ENCODE measurements around the gene KIF2C. TPM values are rescaled to one million over a fixed set of nuclear protein-coding genes. Genes with fewer than 3 reads are reported as not detected.
"Not testable (repeated sequence)": the region's sequence is repeated elsewhere in the genome, so short reads cannot be mapped to it uniquely, and the experiment has no call there.

KIF2C gene
- total RNA-seq, 4 donors from 2014 or later = 0.76 to 4.5 (median 3.7) TPM

- 87 to 94% methylated on average over 3 of the region's 3 CpGs for WGBS, 2 donors
- no peak for TF ChIP-seq POLR2A (IDR thresholded peaks at IDR 0.05)
- TF ChIP-seq, protein P1, sequence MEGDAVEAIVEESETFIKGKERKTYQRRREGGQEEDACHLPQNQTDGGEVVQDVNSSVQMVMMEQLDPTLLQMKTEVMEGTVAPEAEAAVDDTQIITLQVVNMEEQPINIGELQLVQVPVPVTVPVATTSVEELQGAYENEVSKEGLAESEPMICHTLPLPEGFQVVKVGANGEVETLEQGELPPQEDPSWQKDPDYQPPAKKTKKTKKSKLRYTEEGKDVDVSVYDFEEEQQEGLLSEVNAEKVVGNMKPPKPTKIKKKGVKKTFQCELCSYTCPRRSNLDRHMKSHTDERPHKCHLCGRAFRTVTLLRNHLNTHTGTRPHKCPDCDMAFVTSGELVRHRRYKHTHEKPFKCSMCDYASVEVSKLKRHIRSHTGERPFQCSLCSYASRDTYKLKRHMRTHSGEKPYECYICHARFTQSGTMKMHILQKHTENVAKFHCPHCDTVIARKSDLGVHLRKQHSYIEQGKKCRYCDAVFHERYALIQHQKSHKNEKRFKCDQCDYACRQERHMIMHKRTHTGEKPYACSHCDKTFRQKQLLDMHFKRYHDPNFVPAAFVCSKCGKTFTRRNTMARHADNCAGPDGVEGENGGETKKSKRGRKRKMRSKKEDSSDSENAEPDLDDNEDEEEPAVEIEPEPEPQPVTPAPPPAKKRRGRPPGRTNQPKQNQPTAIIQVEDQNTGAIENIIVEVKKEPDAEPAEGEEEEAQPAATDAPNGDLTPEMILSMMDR (IDR thresholded peaks at IDR 0.05) = no peak
- no peak for DNase-seq (ENCODE audit: low spot score in 2 of 2)
- no peak overlapping the region for H3K4me3 ChIP-seq (ENCODE audit: low read depth, poor library complexity, severe bottlenecking)
- intact Hi-C loops (cut with DNase I; ENCODE audit: low total_unique reads) = no loop called here
These were observed 43.5 kb upstream of the KIF2C start for GRCh38 chr1:44696101-44696500.

- H3K4me3 ChIP-seq (ENCODE audit: low read depth, poor library complexity, severe bottlenecking) = no peak overlapping the region
- intact Hi-C loops (cut with DNase I; ENCODE audit: low total_unique reads) = no loop called here
- WGBS, 2 donors = 64 to 76% methylated on average over 7 of the region's 7 CpGs
- no peak for TF ChIP-seq POLR2A (IDR thresholded peaks at IDR 0.05)
- DNase-seq (ENCODE audit: low spot score in 2 of 2) = no peak
These were observed 42.8 kb upstream of the KIF2C start for GRCh38 chr1:44696789-44697345.

DNA sequence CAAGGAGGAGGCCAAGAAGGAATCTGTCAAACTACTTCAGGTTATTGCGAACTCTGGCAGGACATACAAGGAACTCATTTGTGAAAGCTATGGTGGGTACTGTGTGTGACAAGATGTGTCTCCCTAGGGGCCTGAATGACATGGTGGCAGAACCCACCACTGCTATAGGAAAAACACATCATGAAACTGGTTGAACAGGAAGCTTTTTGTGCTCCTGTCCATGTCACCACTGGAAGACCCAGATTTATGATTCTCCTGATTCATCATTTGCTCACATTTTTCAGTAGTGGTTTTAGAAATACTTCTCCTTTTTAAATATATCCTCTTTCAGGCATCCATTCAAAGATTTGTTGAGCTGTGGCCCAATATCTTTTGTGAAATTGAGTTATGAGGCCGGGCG is 41.5 kb upstream of the KIF2C start:
- 92 to 95% methylated on average over 3 of the region's 3 CpGs for WGBS, 2 donors
- H3K4me3 ChIP-seq (ENCODE audit: low read depth, poor library complexity, severe bottlenecking) = no peak overlapping the region
- intact Hi-C loops (cut with DNase I; ENCODE audit: low total_unique reads) = no loop called here
- no peak for DNase-seq (ENCODE audit: low spot score in 2 of 2)
- TF ChIP-seq, protein P1 (IDR thresholded peaks at IDR 0.05) = no peak
- TF ChIP-seq POLR2A (IDR thresholded peaks at IDR 0.05) = no peak

DNA sequence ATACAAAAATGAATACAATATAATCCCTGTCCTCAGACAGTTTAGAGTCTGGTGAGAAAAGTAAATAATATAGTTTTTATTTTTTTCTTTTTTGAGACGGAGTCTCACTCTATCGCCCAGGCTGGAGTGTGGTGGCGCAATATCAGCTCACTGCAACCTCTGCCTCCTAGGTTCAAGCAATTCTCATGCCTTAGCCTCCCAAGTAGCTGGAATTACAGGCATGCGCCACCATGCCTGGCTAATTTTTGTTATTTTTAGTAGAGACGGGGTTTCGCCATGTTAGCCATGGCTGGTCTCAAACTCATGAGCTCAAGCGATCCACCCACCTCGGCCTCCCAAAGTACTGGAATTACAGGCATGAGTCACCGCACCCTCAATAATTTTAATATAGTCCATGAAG is 40.3 kb upstream of the KIF2C start:
- DNase-seq (ENCODE audit: low spot score in 2 of 2); H3K4me3 ChIP-seq (ENCODE audit: low read depth, poor library complexity, severe bottlenecking); intact Hi-C loops (cut with DNase I; ENCODE audit: low total_unique reads): not testable (repeated sequence)
- 85 to 96% methylated on average over 9 of the region's 9 CpGs for WGBS, 2 donors

- intact Hi-C loops (cut with DNase I; ENCODE audit: low total_unique reads) = no loop called here
- WGBS, 2 donors = 82 to 94% methylated on average over 1 of the region's 1 CpG
- TF ChIP-seq POLR2A (IDR thresholded peaks at IDR 0.05) = no peak
- TF ChIP-seq, protein P1 (IDR thresholded peaks at IDR 0.05) = no peak
- DNase-seq (ENCODE audit: low spot score in 2 of 2) = no peak
- H3K4me3 ChIP-seq (ENCODE audit: low read depth, poor library complexity, severe bottlenecking) = no peak overlapping the region
These were observed 39.1 kb upstream of the KIF2C start for GRCh38 chr1:44700573-44700972.

DNA sequence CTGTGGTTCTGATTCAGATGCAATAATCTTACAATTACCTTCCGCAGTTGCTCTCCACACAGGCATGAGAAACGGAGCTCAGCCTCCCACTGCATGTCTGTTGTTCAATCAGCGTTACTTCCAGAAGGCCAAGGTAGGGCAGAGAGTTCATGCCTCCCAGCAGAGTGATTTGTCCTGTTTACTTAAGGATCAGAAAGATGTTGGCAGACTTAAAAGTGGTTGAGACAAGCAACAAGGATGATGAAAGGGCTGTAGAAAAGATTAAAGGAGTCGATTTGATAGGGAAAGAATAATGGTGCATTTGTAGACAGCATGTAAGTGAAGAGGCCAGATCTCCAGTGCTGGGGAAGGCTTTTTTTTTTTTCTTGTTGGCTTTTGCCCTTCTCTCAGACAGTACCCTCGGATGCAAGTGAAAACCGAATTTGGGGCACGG is 38.5 kb upstream of the KIF2C start:
- no peak for TF ChIP-seq POLR2A (IDR thresholded peaks at IDR 0.05)
- TF ChIP-seq, protein P1 (IDR thresholded peaks at IDR 0.05) = no peak
- no peak for DNase-seq (ENCODE audit: low spot score in 2 of 2)
- intact Hi-C loops (cut with DNase I; ENCODE audit: low total_unique reads) = no loop called here
- H3K4me3 ChIP-seq (ENCODE audit: low read depth, poor library complexity, severe bottlenecking) = no peak overlapping the region
- 72 to 80% methylated on average over 7 of the region's 7 CpGs for WGBS, 2 donors

GRCh38 chr1:44705470-44705869 is 34.2 kb upstream of the KIF2C start:
- TF ChIP-seq POLR2A (IDR thresholded peaks at IDR 0.05) = no peak
- TF ChIP-seq, protein P1 (IDR thresholded peaks at IDR 0.05) = no peak
- 79 to 80% methylated on average over 6 of the region's 6 CpGs for WGBS, 2 donors
- intact Hi-C loops (cut with DNase I; ENCODE audit: low total_unique reads) = no loop called here
- H3K4me3 ChIP-seq (ENCODE audit: low read depth, poor library complexity, severe bottlenecking) = no peak overlapping the region
- no peak for DNase-seq (ENCODE audit: low spot score in 2 of 2)
